Endothelial cell of umbilical vein (primary cell): ENCODE measurements around the gene ABL1. TPM values are rescaled to one million over a fixed set of nuclear protein-coding genes. Genes with fewer than 3 reads are reported as not detected.

Source experiments
- BruUV-seq: library from RNA; stranded (reverse); fragments of 400-500 nt; replicated peaks from 2 replicates; lab custom pipeline; 2021; lab: Mats Ljungman, UMichigan
- CTCF ChIA-PET: fragments of 300-600, 350-600 bp; sonication (Branson Sonifier 250); formaldehyde crosslinking; loops from one replicate; lab custom pipeline; 2021; ENCODE audit warnings: antibody characterized with exemption, inconsistent platforms; lab: Charles Lee
- POLR2A ChIA-PET: fragments of 300-600, 350-600 bp; sonication (Branson Sonifier 250); formaldehyde crosslinking; loops from one replicate; lab custom pipeline; 2021; ENCODE audit warnings: antibody characterized with exemption, inconsistent platforms; lab: Charles Lee
- DNase-seq: peaks from one replicate; pipeline ENCODE4 v3.0.0-alpha.2; 2011; ENCODE audit warnings: low read depth, low spot score
- FAIRE-seq: peaks from 2 replicates; lab custom pipeline; 2011; peaks lifted over from hg19 to GRCh38; lab: Jason Lieb, UNC
- H2AFZ ChIP-seq: 2 replicates; pipeline ENCODE4 v1.6.0; 2012; ENCODE audit warnings: low read depth, low read length, control low read depth, inconsistent platforms
- H3K27ac ChIP-seq: 2 replicates; pipeline ENCODE4 v1.5.1; 2011; ENCODE audit warnings: low read depth, mild to moderate bottlenecking, control low read depth, low read length, moderate library complexity; ENCODE audit not compliant: insufficient read depth
- H3K27me3 ChIP-seq, 2 experiments: 2 replicates each; pipeline versions ENCODE4 v1.6.0 to v1.6.1; 2011; ENCODE audit warnings: low read length in 2 of 2, mixed read lengths in 1 of 2; ENCODE audit not compliant: control insufficient read depth in 2 of 2, insufficient read depth in 2 of 2
- H3K36me3 ChIP-seq, 2 experiments: 2 replicates in 1 of 2; 3 replicates in 1 of 2; pipeline ENCODE4 v1.5.1; 2011; ENCODE audit warnings: low read length in 2 of 2, mild to moderate bottlenecking in 1 of 2, moderate library complexity in 1 of 2; ENCODE audit not compliant: control insufficient read depth in 2 of 2, insufficient read depth in 2 of 2; ENCODE audit errors: extremely low read depth in 1 of 2
- H3K4me1 ChIP-seq: 3 replicates; pipeline ENCODE4 v1.5.1; 2011; ENCODE audit warnings: mild to moderate bottlenecking, low read length; ENCODE audit not compliant: control insufficient read depth, insufficient read depth; ENCODE audit errors: extremely low read depth
- H3K4me2 ChIP-seq: 2 replicates; pipeline ENCODE4 v1.6.1; 2011; ENCODE audit warnings: low read length, control low read depth, mixed read lengths; ENCODE audit not compliant: insufficient read depth
- H3K4me3 ChIP-seq, 3 experiments: fragments of 200-600 bp in 1 of 3; sonication (generic), shearing (Covaris generic) in 1 of 3; replicated peaks in 1 of 3; 2 replicates each; pipeline ENCODE4 v1.5.1; 2011 to 2016; ENCODE audit warnings: control low read depth in 3 of 3, low read length in 3 of 3, mild to moderate bottlenecking in 2 of 3, inconsistent platforms in 1 of 3, low read depth in 1 of 3, moderate library complexity in 1 of 3; ENCODE audit not compliant: insufficient read depth in 1 of 3
- H3K79me2 ChIP-seq: 2 replicates; pipeline ENCODE4 v1.6.0; 2012; ENCODE audit warnings: low read length, inconsistent platforms; ENCODE audit not compliant: control insufficient read depth, insufficient read depth
- H3K9ac ChIP-seq: replicated peaks from 2 replicates; pipeline ENCODE3; 2011; ENCODE audit warnings: low read length, control low read depth; ENCODE audit not compliant: insufficient read depth; ENCODE audit errors: extremely low read depth
- H3K9me1 ChIP-seq: replicated peaks from 3 replicates; pipeline ENCODE4 v1.6.0; 2011; ENCODE audit warnings: mild to moderate bottlenecking, low read length; ENCODE audit not compliant: control insufficient read depth, insufficient read depth; ENCODE audit errors: extremely low read depth
- H3K9me3 ChIP-seq: replicated peaks from 2 replicates; pipeline ENCODE4 v1.5.1; 2012; ENCODE audit warnings: low read length, inconsistent platforms; ENCODE audit not compliant: control insufficient read depth, insufficient read depth
- H4K20me1 ChIP-seq: replicated peaks from 2 replicates; pipeline ENCODE3; 2011; ENCODE audit warnings: mild to moderate bottlenecking, low read length; ENCODE audit not compliant: control insufficient read depth, insufficient read depth; ENCODE audit errors: extremely low read depth
- CTCF ChIP-seq, 2 donors: IDR thresholded peaks; 1 replicate in 1 of 2; 2 replicates in 1 of 2; pipeline ENCODE4 v1.5.1; 2011; ENCODE audit warnings: low read length in 2 of 2, mild to moderate bottlenecking in 2 of 2, moderate library complexity in 2 of 2, control low read depth in 1 of 2, inconsistent platforms in 1 of 2, low read depth in 1 of 2; ENCODE audit not compliant: insufficient read depth in 1 of 2; ENCODE audit errors: extremely low read depth in 1 of 2
- EZH2 ChIP-seq: IDR thresholded peaks from 2 replicates; pipeline ENCODE4 v1.6.1; 2012; ENCODE audit warnings: borderline replicate concordance, low read depth, mild to moderate bottlenecking, moderate library complexity, low read length, inconsistent platforms; ENCODE audit not compliant: severe bottlenecking
- FOS ChIP-seq: IDR thresholded peaks from 2 replicates; pipeline ENCODE4 v1.6.1; 2011; ENCODE audit warnings: mild to moderate bottlenecking, low read length, moderate library complexity, borderline replicate concordance; ENCODE audit not compliant: insufficient read depth
- JUN ChIP-seq: IDR thresholded peaks from 2 replicates; pipeline ENCODE4 v1.6.1; 2011; ENCODE audit warnings: borderline replicate concordance, low read depth; ENCODE audit not compliant: insufficient read length, insufficient read depth
- MYC ChIP-seq: IDR thresholded peaks from one replicate; pipeline ENCODE4 v1.6.1; 2011; ENCODE audit warnings: mild to moderate bottlenecking, low read depth, low read length
- POLR2A ChIP-seq: IDR thresholded peaks from 2 replicates; pipeline ENCODE4 v1.6.1; 2012; ENCODE audit warnings: low read depth, mild to moderate bottlenecking, control low read depth, low read length
- POLR2AphosphoS5 ChIP-seq: IDR thresholded peaks from 2 replicates; pipeline ENCODE4 v1.6.1; 2012; ENCODE audit warnings: low read depth, mild to moderate bottlenecking, control low read depth, low read length, moderate library complexity; ENCODE audit not compliant: insufficient read depth
- dilution Hi-C: fragments of 300-500 bp; cut with MboI; formaldehyde crosslinking; loops from one replicate; pipeline ENCODE4 v1.15.0; 2019; ENCODE audit warnings: low sequenced_read_pairs; ENCODE audit not compliant: extremely low pct_ligation_motif_present
- intact Hi-C: fragments of 100-400 bp; cut with micrococcal nuclease; formaldehyde crosslinking; loops from one replicate; pipeline ENCODE4 v1.10.0; 2022
- polyA plus RNA-seq, 4 experiments: library from polyadenylated mRNA; depleted of rRNA in 3 of 4; stranded (reverse) in 3 of 4; unstranded in 1 of 4; fragments of >200 nt; gene quantifications; 2 replicates each; pipeline versions ENCODE4 v1.2.1 to v1.2.3, GENCODE V29; 2011 to 2012; ENCODE audit warnings: missing spikeins in 1 of 4
- total RNA-seq: library from RNA; stranded (reverse); gene quantifications from 2 replicates; pipeline ENCODE4 v1.2.3, GENCODE V29; 2021

Gene ABL1
- total and polyA plus RNA-seq, 2 donors (not counting 3 experiments of a cell fraction or from before 2014, with no cell fraction given): 32.1 to 87.1 TPM

GRCh38 chr9:130823435-130823834 is 11.6 kb upstream of the ABL1 start:
- DNase-seq (no peak), FAIRE-seq (no peak)
- no peak overlapping the region for H3K4me3 ChIP-seq
- peaks cover 3% of the 10 kb centered on the region for H4K20me1 ChIP-seq
- dilution Hi-C loops: no loop called here
- intact Hi-C loops: no loop called here
- no TSS peak for BruUV-seq
- ChIA-PET CTCF (interaction anchor here (1.5 kb wide), 2 partner anchors 9 to 16 kb away, joined by 3 to 5 read pairs; no protein-coding TSS in a partner anchor), POLR2A (no interaction called here)
- no peaks in the 10 kb centered on the region for H3K27me3 ChIP-seq
- no peaks in the 10 kb centered on the region for H3K9me1 ChIP-seq
- H3K9ac ChIP-seq: no peak overlapping the region
- no peak overlapping the region for H3K4me2 ChIP-seq
- no peaks in the 10 kb centered on the region for H3K9me3 ChIP-seq
- H2AFZ ChIP-seq: no peak overlapping the region
- peaks cover 11% of the 10 kb centered on the region for H3K79me2 ChIP-seq
- H3K4me1 ChIP-seq: peaks cover 5% of the 10 kb centered on the region
- H3K27ac ChIP-seq: no peak overlapping the region
- H3K36me3 ChIP-seq: no peaks in the 10 kb centered on the region
- TF ChIP-seq FOS (no peak), EZH2 (no peak), CTCF (IDR thresholded peaks at IDR 0.05; ENCODE audit: extremely low read depth in 1 of 2, insufficient read depth in 1 of 2, low read depth in 1 of 2, low read length in 2 of 2) (no peak), POLR2A (no peak), POLR2AphosphoS5 (no peak), JUN (no peak), MYC (no peak)
